Naive thymus-derived CD8-positive, alpha-beta T cell (primary cell): ENCODE results near the gene MED13L. TPM values are rescaled to one million over a fixed set of nuclear protein-coding genes. Genes with fewer than 3 reads are reported as not detected.
"Not testable (repeated sequence)": the region's sequence is repeated elsewhere in the genome, so short reads cannot be mapped to it uniquely, and the experiment has no call there.

Experiments used
- ATAC-seq, 2 donors: fragments of 150-1000 bp; cut with Tn5 transposase in 1 of 2; sonication (Bioruptor Pico), chemical (Tn5 transposase) in 1 of 2; 1 replicate in 1 of 2; 2 replicates in 1 of 2; pipeline ENCODE4 v1.10.0; 2021; ENCODE audit warnings: mild to moderate bottlenecking in 2 of 2, moderate library complexity in 2 of 2
- POLR2A ChIA-PET: fragments of 350-600 bp; sonication (Branson Sonifier 250); formaldehyde crosslinking; loops from one replicate; lab custom pipeline; 2021; ENCODE audit warnings: antibody characterized with exemption; lab: Charles Lee
- DNase-seq, 10 donors: peaks; one replicate each; pipeline versions ENCODE4 v3.0.0 to v3.0.0-alpha.2; 2020 to 2022
- H3K27ac Mint-ChIP-seq, 10 donors: one replicate each; pipeline ENCODE4 v1.8.0; 2020 to 2022; ENCODE audit warnings: mild to moderate bottlenecking in 10 of 10, mixed read lengths in 10 of 10, moderate library complexity in 4 of 10, inconsistent platforms in 1 of 10
- H3K27me3 Mint-ChIP-seq, 5 donors: one replicate each; pipeline ENCODE4 v1.8.0; 2021 to 2022; ENCODE audit warnings: mixed read lengths in 5 of 5
- H3K36me3 Mint-ChIP-seq, 3 donors: one replicate each; pipeline ENCODE4 v1.8.0; 2020 to 2022; ENCODE audit warnings: mixed read lengths in 3 of 3, mild to moderate bottlenecking in 2 of 3, inconsistent platforms in 1 of 3
- H3K4me1 Mint-ChIP-seq, 4 donors: one replicate each; pipeline ENCODE4 v1.8.0; 2021 to 2022; ENCODE audit warnings: mixed read lengths in 4 of 4
- H3K4me3 Mint-ChIP-seq, 10 donors: one replicate each; pipeline ENCODE4 v1.8.0; 2020 to 2022; ENCODE audit warnings: mild to moderate bottlenecking in 10 of 10, mixed read lengths in 10 of 10, moderate library complexity in 6 of 10, inconsistent platforms in 1 of 10
- H3K9me3 Mint-ChIP-seq, 9 donors: one replicate each; pipeline ENCODE4 v1.8.0; 2020 to 2022; ENCODE audit warnings: mixed read lengths in 9 of 9, mild to moderate bottlenecking in 3 of 9, inconsistent platforms in 1 of 9, moderate library complexity in 1 of 9
- polyA plus RNA-seq, 3 donors: library from polyadenylated mRNA; unstranded; fragments of 300-500 nt; fragmentation: Illumina TruSeq; gene quantifications; one replicate each; pipeline ENCODE4 v1.2.3, GENCODE V29; 2021
- total RNA-seq, 8 experiments: library from RNA in 2 of 8; stranded (reverse) in 2 of 8; gene quantifications; one replicate each; pipeline ENCODE4 v1.2.3 and lab custom pipeline; 2021 to 2026

The MED13L gene
- total and polyA plus RNA-seq, 5 experiments from 2014 or later, result 5.1 to 164 (median 6.7) TPM

- no peak for DNase-seq
- H3K27ac Mint-ChIP-seq, result no peak overlapping the region
- no peak for ATAC-seq
- peaks cover 0 to 10% (median 9%) of the 10 kb centered on the region in 3 donors for H3K36me3 Mint-ChIP-seq
- H3K4me3 Mint-ChIP-seq, result no peak overlapping the region
- H3K4me1 Mint-ChIP-seq, result peaks cover 8 to 32% (median 17%) of the 10 kb centered on the region in 4 donors
- POLR2A ChIA-PET, result no interaction called here
- no peaks in the 10 kb centered on the region for H3K27me3 Mint-ChIP-seq
- no peaks in the 10 kb centered on the region for H3K9me3 Mint-ChIP-seq
These were observed 239.3 kb downstream of the MED13L start for GRCh38 chr12:116037941-116038837.

DNA sequence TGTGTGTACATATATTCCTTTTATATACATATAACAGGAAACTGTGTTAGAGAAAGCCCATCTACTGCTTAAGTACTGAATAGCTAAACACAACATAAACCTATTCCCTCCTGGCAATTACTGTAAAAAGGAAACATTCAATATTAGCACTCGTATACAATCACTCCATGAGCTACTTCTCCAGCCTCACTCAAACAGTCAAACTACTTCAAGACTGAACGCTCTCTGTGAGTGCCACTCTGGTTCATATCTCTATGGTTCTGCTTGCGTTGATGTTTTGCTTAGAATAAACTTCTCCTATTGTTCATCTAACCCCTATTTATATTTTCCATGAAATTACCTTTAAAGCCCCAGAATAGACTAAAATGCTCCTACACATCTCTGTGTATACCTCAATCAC lies 243.7 kb downstream of the MED13L start:
- ATAC-seq, result no peak
- DNase-seq, result no peak
- Mint-ChIP-seq H3K36me3 (peaks cover 5 to 10% (median 10%) of the 10 kb centered on the region in 3 donors), H3K4me1 (peaks cover 6 to 30% (median 17%) of the 10 kb centered on the region in 4 donors), H3K27ac (no peak overlapping the region), H3K9me3 (peaks cover 0 to 7% (median 0%) of the 10 kb centered on the region in 9 donors), H3K4me3 (no peak overlapping the region), H3K27me3 (no peaks in the 10 kb centered on the region)
- POLR2A ChIA-PET, result interaction anchor here (0.6 kb wide), 1 partner anchor 10 kb away, joined by 3 read pairs; no protein-coding TSS in a partner anchor

DNA sequence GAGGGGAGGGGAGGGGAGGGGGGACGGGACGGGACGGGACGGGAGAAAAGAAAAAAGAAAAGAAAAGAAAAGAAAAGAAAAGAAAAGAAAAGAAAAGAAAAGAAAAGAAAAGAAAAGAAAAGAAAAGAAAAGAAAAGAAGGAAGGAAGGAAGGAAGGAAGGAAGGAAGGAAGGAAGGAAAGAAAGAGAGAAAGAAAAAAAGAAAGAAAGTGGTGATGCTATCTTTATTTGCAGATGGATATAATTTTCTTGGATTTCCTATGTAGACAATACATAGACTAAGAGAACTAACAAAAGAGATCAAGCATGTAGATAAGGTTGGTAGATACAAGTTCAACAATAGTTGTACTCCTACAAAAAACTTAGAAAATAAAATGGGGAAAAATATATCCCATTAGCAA lies 245.9 kb downstream of the MED13L start:
- ATAC-seq, POLR2A ChIA-PET, DNase-seq, H3K9me3 Mint-ChIP-seq, H3K27me3 Mint-ChIP-seq, H3K27ac Mint-ChIP-seq, H3K4me3 Mint-ChIP-seq: not testable (repeated sequence)
- Mint-ChIP-seq H3K4me1 (peaks cover 10 to 37% (median 34%) of the 10 kb centered on the region in 4 donors), H3K36me3 (peaks cover 5 to 10% (median 10%) of the 10 kb centered on the region in 3 donors)

GRCh38 chr12:116028619-116029018 lies 248.9 kb downstream of the MED13L start:
- Mint-ChIP-seq H3K9me3 (peaks cover 0 to 7% (median 0%) of the 10 kb centered on the region in 9 donors), H3K4me1 (peaks cover 12 to 47% (median 46%) of the 10 kb centered on the region in 4 donors), H3K4me3 (no peak overlapping the region), H3K27me3 (no peaks in the 10 kb centered on the region), H3K27ac (peak overlapping the region in 2 of 10 donors; percentile 12 to 22), H3K36me3 (peaks cover 5 to 10% (median 7%) of the 10 kb centered on the region in 3 donors)
- ATAC-seq (no peak), DNase-seq (no peak)
- POLR2A ChIA-PET, result no interaction called here

GRCh38 chr12:116027551-116027821 lies 250.0 kb downstream of the MED13L start:
- H3K36me3 Mint-ChIP-seq, result peaks cover 2 to 4% (median 3%) of the 10 kb centered on the region in 3 donors
- H3K9me3 Mint-ChIP-seq, result peaks cover 0 to 5% (median 0%) of the 10 kb centered on the region in 9 donors
- H3K27me3 Mint-ChIP-seq, result no peaks in the 10 kb centered on the region
- H3K4me1 Mint-ChIP-seq, result peaks cover 8 to 45% (median 43%) of the 10 kb centered on the region in 4 donors
- ATAC-seq (no peak), DNase-seq (no peak)
- POLR2A ChIA-PET, result no interaction called here
- peak overlapping the region in 3 of 10 donors; percentile 13 to 48 (median 46) for H3K27ac Mint-ChIP-seq
- no peak overlapping the region for H3K4me3 Mint-ChIP-seq

DNA sequence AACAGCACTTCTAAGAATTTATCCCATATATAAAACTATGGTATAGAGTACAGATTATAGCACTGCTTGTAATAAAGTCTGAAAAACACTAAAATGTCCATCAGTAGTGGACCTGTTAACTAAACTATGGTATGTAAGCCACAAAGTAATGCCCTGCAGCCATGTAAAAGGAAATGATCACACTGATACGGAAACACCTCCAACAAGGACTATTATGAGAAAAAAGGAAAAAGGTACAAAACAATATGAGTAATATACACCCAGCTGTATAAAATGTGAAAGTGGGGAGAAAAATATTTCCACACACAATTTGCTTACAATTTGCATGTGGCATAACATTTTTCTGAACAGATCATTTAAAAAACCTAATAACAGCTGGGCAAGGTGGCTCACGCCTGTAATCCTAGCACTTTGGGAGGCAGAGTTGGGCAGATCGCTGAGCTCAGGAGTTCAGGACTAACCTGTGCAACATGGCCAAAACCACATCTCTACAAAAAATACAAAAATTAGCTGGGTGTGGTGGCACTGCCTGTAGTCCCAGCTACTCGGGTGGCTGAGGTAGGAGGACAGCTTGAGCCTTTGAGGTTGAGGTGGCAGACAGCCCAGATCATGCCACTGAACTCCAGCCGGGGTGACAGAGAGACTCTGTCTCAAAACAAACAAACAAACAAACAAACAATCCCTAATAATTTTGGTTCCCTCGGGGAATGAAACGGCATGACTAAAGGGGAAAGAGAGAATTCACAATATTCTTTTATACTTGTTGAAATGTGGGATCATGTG lies 250.5 kb downstream of the MED13L start:
- peak overlapping the region in 5 of 10 donors; percentile 11 to 48 (median 21) for H3K27ac Mint-ChIP-seq
- POLR2A ChIA-PET, result no interaction called here
- ATAC-seq, result no peak

DNA sequence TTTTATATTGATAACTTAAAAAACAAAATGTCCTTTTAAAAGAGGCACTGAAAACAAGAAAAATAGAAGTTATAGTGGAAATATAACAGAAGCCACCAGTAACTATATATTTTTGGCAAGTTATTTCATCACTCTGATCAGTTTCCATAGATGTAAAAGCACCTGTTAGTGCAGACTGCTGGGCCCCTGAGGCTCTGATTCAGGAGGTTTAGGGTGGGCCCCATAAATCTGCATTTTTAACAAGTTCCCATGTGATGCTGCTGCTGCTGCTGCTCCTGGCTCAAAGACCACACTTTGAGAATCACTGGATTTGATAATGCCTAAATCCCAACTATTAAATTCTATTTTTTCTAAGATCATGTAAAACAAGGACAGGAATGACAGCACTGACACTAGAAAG lies 251.1 kb downstream of the MED13L start:
- ATAC-seq (no peak), DNase-seq (no peak)
- Mint-ChIP-seq H3K27me3 (no peaks in the 10 kb centered on the region), H3K27ac (peak overlapping the region in 2 of 10 donors; percentile 11 to 48), H3K9me3 (peaks cover 0 to 4% (median 0%) of the 10 kb centered on the region in 9 donors), H3K4me3 (no peak overlapping the region), H3K4me1 (peaks cover 9 to 44% (median 44%) of the 10 kb centered on the region in 4 donors), H3K36me3 (peaks cover 0 to 4% (median 3%) of the 10 kb centered on the region in 3 donors)
- POLR2A ChIA-PET, result no interaction called here

More for the DNA sequence above, 250.5 kb downstream of the MED13L start:
- Mint-ChIP-seq H3K27me3 (no peaks in the 10 kb centered on the region), H3K4me1 (peaks cover 9 to 44% (median 44%) of the 10 kb centered on the region in 4 donors), H3K4me3 (no peak overlapping the region), H3K36me3 (peaks cover 0 to 7% (median 3%) of the 10 kb centered on the region in 3 donors), H3K9me3 (peaks cover 0 to 4% (median 0%) of the 10 kb centered on the region in 9 donors)
- no peak for DNase-seq

DNA sequence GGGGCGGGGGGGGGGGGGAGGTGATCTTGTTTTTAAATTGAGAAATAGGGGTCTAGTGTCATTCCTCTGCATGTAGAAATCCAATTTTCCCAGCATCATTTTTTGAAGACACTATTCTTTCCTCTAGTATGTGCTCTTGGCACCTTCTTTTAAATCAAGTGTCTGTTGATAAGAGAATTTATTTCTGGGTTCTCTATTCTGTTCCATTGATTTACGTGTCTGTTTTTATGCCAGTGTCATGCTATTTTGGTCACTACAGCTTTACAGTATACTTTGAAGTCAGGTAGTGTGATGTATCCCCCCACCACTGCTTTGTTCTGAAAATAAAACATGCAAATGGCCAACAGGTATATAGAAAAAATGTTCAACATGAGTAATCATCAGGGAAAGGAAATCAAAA lies 252.7 kb downstream of the MED13L start:
- no peak overlapping the region for H3K27ac Mint-ChIP-seq
- H3K36me3 Mint-ChIP-seq, result peaks cover 0 to 17% (median 2%) of the 10 kb centered on the region in 3 donors
- H3K9me3 Mint-ChIP-seq, result no peaks in the 10 kb centered on the region
- ATAC-seq, result no peak
- H3K4me3 Mint-ChIP-seq, result no peak overlapping the region
- no peak for DNase-seq
- H3K27me3 Mint-ChIP-seq, result no peaks in the 10 kb centered on the region
- H3K4me1 Mint-ChIP-seq, result peaks cover 9 to 44% (median 39%) of the 10 kb centered on the region in 4 donors
- POLR2A ChIA-PET, result no interaction called here

- peaks cover 4 to 59% (median 17%) of the 10 kb centered on the region in 3 donors for H3K36me3 Mint-ChIP-seq
- DNase-seq, result no peak
- no peaks in the 10 kb centered on the region for H3K9me3 Mint-ChIP-seq
- H3K4me3 Mint-ChIP-seq, result no peak overlapping the region
- ATAC-seq, result no peak
- H3K4me1 Mint-ChIP-seq, result peaks cover 2 to 11% (median 8%) of the 10 kb centered on the region in 4 donors
- H3K27ac Mint-ChIP-seq, result peak overlapping the region in 5 of 10 donors; percentile 14 to 74 (median 43)
- no peaks in the 10 kb centered on the region for H3K27me3 Mint-ChIP-seq
- POLR2A ChIA-PET, result no interaction called here
These were observed 258.1 kb downstream of the MED13L start for GRCh38 chr12:116019415-116019814.

- peaks cover 8 to 70% (median 24%) of the 10 kb centered on the region in 3 donors for H3K36me3 Mint-ChIP-seq
- peaks cover 1 to 6% (median 3%) of the 10 kb centered on the region in 4 donors for H3K4me1 Mint-ChIP-seq
- ATAC-seq, result no peak
- peak overlapping the region in 1 of 10 donors; percentile 55 for H3K27ac Mint-ChIP-seq
- no peaks in the 10 kb centered on the region for H3K27me3 Mint-ChIP-seq
- no peak overlapping the region for H3K4me3 Mint-ChIP-seq
- DNase-seq, result no peak
- no peaks in the 10 kb centered on the region for H3K9me3 Mint-ChIP-seq
- POLR2A ChIA-PET, result no interaction called here
These were observed 259.2 kb downstream of the MED13L start for GRCh38 chr12:116018282-116018681.

DNA sequence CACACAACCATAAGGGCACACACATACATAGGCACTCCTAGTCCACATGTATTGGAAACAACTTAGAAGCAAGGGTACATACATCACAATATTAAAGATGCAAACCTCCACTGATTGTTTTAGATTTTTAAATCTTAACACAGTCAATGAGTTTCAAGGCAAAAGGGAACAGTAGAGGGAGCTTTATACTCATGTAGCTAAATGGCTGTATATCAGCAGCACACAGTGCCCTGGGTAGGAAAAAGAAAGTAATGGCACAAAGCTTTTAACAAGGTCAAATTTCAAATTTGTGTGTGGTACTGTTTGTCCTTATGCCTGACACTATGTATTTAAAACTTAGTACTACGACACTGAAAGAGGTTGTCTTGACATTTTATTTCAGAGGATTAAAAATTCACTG lies 262.0 kb downstream of the MED13L start:
- no peaks in the 10 kb centered on the region for H3K9me3 Mint-ChIP-seq
- POLR2A ChIA-PET, result no interaction called here
- H3K27ac Mint-ChIP-seq, result peak overlapping the region in 3 of 10 donors; percentile 5 to 50 (median 43)
- ATAC-seq (peak; percentile 49 to 52), DNase-seq (peak in 2 of 10 donors; percentile 16 to 22)
- H3K36me3 Mint-ChIP-seq, result peaks cover 8 to 87% (median 22%) of the 10 kb centered on the region in 3 donors
- H3K4me1 Mint-ChIP-seq, result peaks cover 0 to 2% (median 0%) of the 10 kb centered on the region in 4 donors
- H3K4me3 Mint-ChIP-seq, result no peak overlapping the region
- no peaks in the 10 kb centered on the region for H3K27me3 Mint-ChIP-seq

DNA sequence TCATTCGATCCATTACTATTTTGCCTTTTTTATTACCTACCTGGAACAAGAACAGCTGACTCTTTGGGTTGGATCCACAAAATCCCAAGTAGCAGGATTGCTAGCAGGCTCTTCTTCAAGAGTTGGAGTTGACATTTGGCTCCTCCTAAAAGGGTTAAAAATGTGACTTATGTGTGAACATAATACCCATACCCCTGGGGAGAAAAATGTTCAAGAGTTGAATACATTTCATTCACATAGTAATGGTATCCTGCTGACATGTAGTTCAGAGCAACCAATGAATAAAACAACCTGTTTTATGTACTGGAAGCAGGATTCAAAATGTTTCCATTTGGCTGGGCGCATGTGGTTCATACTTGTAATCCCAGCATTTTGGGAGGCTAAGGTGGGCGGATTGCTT lies 264.7 kb downstream of the MED13L start:
- Mint-ChIP-seq H3K4me1 (peaks cover 0 to 4% (median 1%) of the 10 kb centered on the region in 4 donors), H3K36me3 (peaks cover 4 to 89% (median 18%) of the 10 kb centered on the region in 3 donors), H3K27ac (peak overlapping the region in 2 of 10 donors; percentile 35 to 77), H3K9me3 (no peaks in the 10 kb centered on the region), H3K4me3 (no peak overlapping the region), H3K27me3 (no peaks in the 10 kb centered on the region)
- no peak for DNase-seq
- no peak for ATAC-seq
- POLR2A ChIA-PET, result no interaction called here
